HG02973 (cell line): Measurements from ENCODE around the gene FBRSL1.

Source experiments
- ATAC-seq: cut with Tn5 transposase; IDR thresholded peaks from one replicate; pipeline ENCODE4 v1.9.1; 2021; ENCODE audit warnings: moderate library complexity; ENCODE audit not compliant: unreplicated experiment

FBRSL1 gene

GRCh38 chr12:132483208-132483607 is 6.7 kb upstream of the FBRSL1 start:
- no peak for ATAC-seq

- no peak for ATAC-seq
Observed at GRCh38 chr12:132483612-132484011, 6.3 kb upstream of the FBRSL1 start.

GRCh38 chr12:132484183-132484890 is 5.6 kb upstream of the FBRSL1 start:
- ATAC-seq = no peak

- ATAC-seq = no peak
Observed at GRCh38 chr12:132484891-132485441, 5.0 kb upstream of the FBRSL1 start.

- no peak for ATAC-seq
Observed at GRCh38 chr12:132485619-132486018, 4.3 kb upstream of the FBRSL1 start.

- ATAC-seq = no peak
Observed at GRCh38 chr12:132486168-132486567, 3.8 kb upstream of the FBRSL1 start.

GRCh38 chr12:132486576-132486975 is 3.4 kb upstream of the FBRSL1 start:
- no peak for ATAC-seq

GRCh38 chr12:132487311-132487741 is 2.6 kb upstream of the FBRSL1 start:
- ATAC-seq = no peak

- ATAC-seq = no peak
Observed at GRCh38 chr12:132488127-132489077, 1.5 kb upstream of the FBRSL1 start.

GRCh38 chr12:132489078-132489601 is 811 bp upstream of the FBRSL1 start:
- peak; percentile 19 for ATAC-seq

- ATAC-seq = no peak
Observed at GRCh38 chr12:132490422-132491137, 629 bp downstream of the FBRSL1 start.

GRCh38 chr12:132491138-132491663 is 1.2 kb downstream of the FBRSL1 start:
- no peak for ATAC-seq

GRCh38 chr12:132491761-132492378 is 1.9 kb downstream of the FBRSL1 start:
- ATAC-seq = no peak

- ATAC-seq = no peak
Observed at GRCh38 chr12:132492522-132492921, 2.6 kb downstream of the FBRSL1 start.

- no peak for ATAC-seq
Observed at GRCh38 chr12:132492951-132493350, 3.0 kb downstream of the FBRSL1 start.

- ATAC-seq = no peak
Observed at GRCh38 chr12:132493482-132494178, 3.7 kb downstream of the FBRSL1 start.

- ATAC-seq = no peak
Observed at GRCh38 chr12:132494294-132495164, 4.6 kb downstream of the FBRSL1 start.

GRCh38 chr12:132495165-132495544 is 5.2 kb downstream of the FBRSL1 start:
- ATAC-seq = no peak
